Right forelimb (tissue), 1 donor: ENCODE results near the gene FAR1.

ENCODE experiments used
- DNase-seq: peaks from one replicate; pipeline ENCODE4 v3.0.0-alpha.2; 2018

The FAR1 gene

DNA sequence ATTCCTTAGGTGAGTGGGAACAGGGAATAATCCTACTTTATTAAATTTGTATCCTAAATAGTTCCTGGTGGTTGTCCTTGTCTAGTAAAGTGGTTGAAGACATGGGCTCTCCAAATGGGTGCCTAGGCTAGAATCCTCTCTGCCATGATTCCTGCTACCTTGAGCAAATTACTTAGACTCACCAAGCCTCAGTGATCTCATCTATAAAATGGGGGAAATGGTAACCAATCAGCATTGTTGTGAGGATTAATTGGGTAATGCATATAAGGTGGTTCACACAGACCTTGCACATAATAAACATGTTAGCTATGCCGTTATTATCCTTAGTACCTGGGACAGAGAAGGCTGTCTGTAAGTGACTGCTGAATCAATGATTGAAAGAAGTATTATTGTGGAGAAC, 109.9 kb downstream of the FAR1 start:
- DNase-seq: no peak

DNA sequence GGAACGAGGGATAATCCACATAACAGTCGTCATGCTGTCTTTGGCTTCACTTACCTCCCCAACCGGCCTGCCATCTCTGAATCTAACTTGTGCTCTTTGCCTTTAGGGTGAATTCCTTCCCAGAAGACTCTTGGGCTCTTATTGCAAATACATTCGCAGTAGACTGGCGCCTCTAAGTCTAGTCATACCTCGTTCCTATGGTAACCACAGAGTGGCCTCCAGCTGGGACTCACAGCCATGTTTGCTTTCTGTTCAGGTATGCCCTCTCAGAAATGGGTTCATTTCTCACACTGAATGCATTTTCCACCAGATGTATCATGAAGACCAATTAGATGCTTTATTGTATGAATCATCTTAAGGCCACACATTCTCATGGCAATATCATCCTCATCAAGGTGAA, 112.7 kb downstream of the FAR1 start:
- DNase-seq: no peak
